Measurements from ENCODE around the gene CLCN2. TPM values are rescaled to one million over a fixed set of nuclear protein-coding genes. Genes with fewer than 3 reads are reported as not detected.

CLCN2 gene
- total and polyA plus RNA-seq, 2 donors: 0.85 to 7.0 TPM

DNA sequence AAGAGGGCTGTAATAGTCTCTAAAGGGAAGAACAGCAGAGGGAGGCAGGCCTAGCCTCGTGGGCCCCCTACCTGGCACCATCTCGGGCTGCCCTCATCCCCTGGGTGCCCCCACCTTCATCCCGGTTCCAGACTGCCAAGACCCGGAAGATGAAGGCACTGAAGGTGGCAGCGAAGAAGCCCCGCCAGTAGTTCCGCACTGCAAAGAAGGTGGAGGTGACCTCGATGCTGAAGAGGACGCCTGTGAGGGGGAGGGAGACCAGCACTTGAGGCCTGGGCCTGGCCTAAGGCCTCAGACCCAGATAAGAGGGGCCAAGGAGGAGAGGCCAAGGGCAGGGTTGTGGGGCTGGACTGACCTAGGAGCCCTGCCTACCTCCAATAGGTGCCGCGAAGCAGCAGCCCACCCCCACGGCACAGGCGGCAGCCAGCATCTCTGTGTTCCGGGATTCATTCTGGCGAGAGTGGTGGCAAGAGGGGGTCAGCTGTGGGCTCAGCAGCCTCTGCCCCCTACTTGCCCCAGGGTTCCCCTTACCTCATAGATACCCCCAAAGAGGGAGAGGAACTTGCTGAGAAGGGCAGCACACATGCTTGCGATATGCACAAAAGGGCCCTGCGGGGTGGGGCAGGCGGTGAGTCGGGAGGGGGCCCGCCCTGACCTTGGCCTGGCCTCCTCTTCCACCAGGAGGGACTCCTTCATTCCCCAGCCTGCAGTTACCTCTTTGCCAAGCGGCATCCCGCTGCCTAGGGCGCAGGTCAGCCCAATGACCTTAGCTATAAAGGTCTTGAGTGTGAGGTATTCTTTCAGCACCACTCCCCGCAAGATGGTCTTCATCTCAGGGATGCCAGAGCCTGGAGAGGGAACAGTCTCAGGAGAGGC lies 3.9 kb downstream of the CLCN2 start:
- Histone ChIP-seq H3K4me1 (ENCODE audit: control insufficient read depth in 2 of 2, insufficient read depth in 2 of 2, low read length in 2 of 2) (peaks cover 9 to 11% of the 10 kb centered on the region in 2 donors), H3K27ac (ENCODE audit: low read depth in 1 of 2, low read length in 1 of 2) (no peak overlapping the region), H3K9me3 (ENCODE audit: control insufficient read depth in 2 of 2, insufficient read depth in 1 of 2, low read length in 1 of 2) (peaks cover 0 to 3% of the 10 kb centered on the region in 2 donors), H3K27me3 (ENCODE audit: control insufficient read depth in 2 of 2, insufficient read depth in 1 of 2, low read length in 1 of 2) (peaks cover 7 to 40% of the 10 kb centered on the region in 2 donors), H3K4me3 (ENCODE audit: low read length in 2 of 2) (no peak overlapping the region), H3K36me3 (ENCODE audit: control insufficient read depth in 2 of 2, insufficient read depth in 2 of 2, low read length in 1 of 2) (peaks cover 0 to under 1% of the 10 kb centered on the region in 2 donors)
- 96% methylated on average over 24 of the region's 24 CpGs for WGBS
- no peak for DNase-seq (ENCODE audit: low read depth in 6 of 9, low spot score in 9 of 9)

DNA sequence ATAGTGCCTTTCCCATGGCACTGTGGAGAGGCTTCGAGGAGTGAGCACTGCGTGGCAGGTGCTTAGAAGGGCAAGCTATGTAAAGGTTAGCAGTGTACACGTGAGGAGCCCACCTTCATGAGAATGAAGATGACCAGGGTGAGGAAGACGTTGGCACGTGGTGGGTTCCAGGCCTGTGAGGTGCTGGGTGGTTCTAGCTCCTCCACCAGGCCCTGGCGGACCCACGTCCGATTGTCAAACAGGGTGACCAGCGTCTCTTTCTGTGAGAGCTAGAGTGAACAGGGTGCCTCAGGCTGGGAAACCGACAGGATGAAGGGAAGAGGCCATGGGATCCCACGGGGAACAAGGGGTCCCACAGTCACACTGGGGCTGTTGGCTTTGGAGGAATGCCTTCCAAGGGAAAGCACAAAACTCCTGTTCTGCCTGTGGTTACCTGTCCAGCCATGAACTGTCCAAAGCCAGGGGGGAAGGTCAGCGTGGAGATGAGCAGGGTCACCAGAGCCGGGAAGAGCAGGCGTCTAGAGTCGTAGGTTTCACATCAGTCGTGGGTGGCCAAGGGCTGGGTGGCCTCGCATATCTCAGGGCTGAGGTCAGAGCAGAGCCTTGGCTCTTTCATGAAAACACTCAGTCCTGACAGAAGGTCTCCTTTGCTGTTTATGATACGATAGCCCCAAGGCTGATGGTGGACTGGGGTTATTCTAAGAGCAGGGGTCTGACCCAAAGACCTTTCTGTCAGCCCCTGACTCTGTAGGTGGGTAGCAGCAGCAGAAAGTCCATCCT lies 6.0 kb downstream of the CLCN2 start:
- DNase-seq (ENCODE audit: low read depth in 6 of 9, low spot score in 9 of 9): no peak
- no peak overlapping the region for H3K4me3 ChIP-seq (ENCODE audit: low read length in 2 of 2)
- no peak overlapping the region for H3K27ac ChIP-seq (ENCODE audit: low read depth in 1 of 2, low read length in 1 of 2)
- 96% methylated on average over 18 of the region's 18 CpGs for WGBS
- H3K9me3 ChIP-seq (ENCODE audit: control insufficient read depth in 2 of 2, insufficient read depth in 1 of 2, low read length in 1 of 2): peaks cover 0 to 3% of the 10 kb centered on the region in 2 donors
- peaks cover 0 to 22% of the 10 kb centered on the region in 2 donors for H3K27me3 ChIP-seq (ENCODE audit: control insufficient read depth in 2 of 2, insufficient read depth in 1 of 2, low read length in 1 of 2)
- H3K36me3 ChIP-seq (ENCODE audit: control insufficient read depth in 2 of 2, insufficient read depth in 2 of 2, low read length in 1 of 2): peaks cover 0 to 3% of the 10 kb centered on the region in 2 donors
- H3K4me1 ChIP-seq (ENCODE audit: control insufficient read depth in 2 of 2, insufficient read depth in 2 of 2, low read length in 2 of 2): no peaks in the 10 kb centered on the region

DNA sequence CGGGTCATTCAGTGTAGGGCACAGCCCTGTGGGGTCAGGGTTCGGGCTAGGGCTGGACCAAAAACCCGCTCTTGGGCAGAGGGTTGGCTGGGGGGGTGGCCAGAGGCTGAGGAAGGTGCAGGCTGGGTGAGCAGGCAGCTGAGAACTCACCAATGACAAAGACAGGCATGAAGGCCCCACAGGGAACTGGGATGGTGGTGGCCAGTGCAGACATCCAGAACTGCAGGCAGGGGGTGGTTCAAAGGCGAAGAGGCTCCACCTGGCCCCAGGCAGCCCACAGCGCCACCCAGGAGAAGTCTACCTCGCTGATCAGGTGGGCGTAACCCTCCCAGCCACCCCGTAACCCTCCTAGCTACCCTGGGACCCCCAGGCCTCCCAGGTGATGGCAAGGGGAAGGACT lies 6.7 kb downstream of the CLCN2 start:
- Histone ChIP-seq H3K4me1 (ENCODE audit: control insufficient read depth in 2 of 2, insufficient read depth in 2 of 2, low read length in 2 of 2) (no peaks in the 10 kb centered on the region), H3K27me3 (ENCODE audit: control insufficient read depth in 2 of 2, insufficient read depth in 1 of 2, low read length in 1 of 2) (peaks cover 0 to 17% of the 10 kb centered on the region in 2 donors), H3K4me3 (ENCODE audit: low read length in 2 of 2) (no peak overlapping the region), H3K27ac (ENCODE audit: low read depth in 1 of 2, low read length in 1 of 2) (no peak overlapping the region), H3K9me3 (ENCODE audit: control insufficient read depth in 2 of 2, insufficient read depth in 1 of 2, low read length in 1 of 2) (peaks cover 0 to 3% of the 10 kb centered on the region in 2 donors), H3K36me3 (ENCODE audit: control insufficient read depth in 2 of 2, insufficient read depth in 2 of 2, low read length in 1 of 2) (peaks cover 0 to 3% of the 10 kb centered on the region in 2 donors)
- no peak for DNase-seq (ENCODE audit: low read depth in 6 of 9, low spot score in 9 of 9)
- WGBS: 87% methylated on average over 8 of the region's 8 CpGs

DNA sequence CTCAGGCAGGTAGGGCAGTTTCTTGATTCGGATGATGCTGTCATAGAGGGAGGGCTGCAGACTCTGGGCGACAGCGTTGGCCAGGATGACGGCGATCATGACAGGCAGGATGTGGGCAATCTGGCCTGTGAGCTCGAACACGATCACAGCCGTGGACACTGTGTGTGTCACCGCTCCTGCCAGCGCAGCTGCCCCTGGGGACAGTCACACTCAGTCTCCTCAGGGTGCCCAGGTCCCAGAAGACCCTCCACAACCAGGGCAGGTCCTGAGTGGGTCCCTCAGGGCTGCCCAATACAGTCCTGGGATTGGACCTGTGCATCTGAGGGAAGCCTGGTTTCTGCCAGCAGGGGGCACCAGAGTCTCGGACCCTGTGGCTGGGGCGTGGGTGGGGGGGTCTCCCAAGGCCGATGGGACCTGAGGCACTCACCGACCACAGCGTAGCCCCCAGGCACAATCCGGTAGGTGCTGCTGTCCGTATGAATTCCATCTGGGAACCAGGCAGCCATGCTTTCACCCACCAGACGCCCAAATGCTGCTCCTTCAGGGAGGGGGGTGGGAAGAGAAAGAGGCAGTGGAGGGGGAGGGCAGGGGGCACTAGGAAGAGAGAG lies 7.2 kb downstream of the CLCN2 start:
- 63% methylated on average over 18 of the region's 18 CpGs for WGBS
- Histone ChIP-seq H3K4me3 (ENCODE audit: low read length in 2 of 2) (no peak overlapping the region), H3K4me1 (ENCODE audit: control insufficient read depth in 2 of 2, insufficient read depth in 2 of 2, low read length in 2 of 2) (no peaks in the 10 kb centered on the region), H3K27ac (ENCODE audit: low read depth in 1 of 2, low read length in 1 of 2) (no peak overlapping the region), H3K27me3 (ENCODE audit: control insufficient read depth in 2 of 2, insufficient read depth in 1 of 2, low read length in 1 of 2) (peaks cover 0 to 11% of the 10 kb centered on the region in 2 donors), H3K36me3 (ENCODE audit: control insufficient read depth in 2 of 2, insufficient read depth in 2 of 2, low read length in 1 of 2) (peaks cover 0 to 3% of the 10 kb centered on the region in 2 donors), H3K9me3 (ENCODE audit: control insufficient read depth in 2 of 2, insufficient read depth in 1 of 2, low read length in 1 of 2) (peaks cover 0 to 3% of the 10 kb centered on the region in 2 donors)
- peak in 3 of 9 donors; percentile 35 to 56 (median 53) for DNase-seq (ENCODE audit: low read depth in 6 of 9, low spot score in 9 of 9)

DNA sequence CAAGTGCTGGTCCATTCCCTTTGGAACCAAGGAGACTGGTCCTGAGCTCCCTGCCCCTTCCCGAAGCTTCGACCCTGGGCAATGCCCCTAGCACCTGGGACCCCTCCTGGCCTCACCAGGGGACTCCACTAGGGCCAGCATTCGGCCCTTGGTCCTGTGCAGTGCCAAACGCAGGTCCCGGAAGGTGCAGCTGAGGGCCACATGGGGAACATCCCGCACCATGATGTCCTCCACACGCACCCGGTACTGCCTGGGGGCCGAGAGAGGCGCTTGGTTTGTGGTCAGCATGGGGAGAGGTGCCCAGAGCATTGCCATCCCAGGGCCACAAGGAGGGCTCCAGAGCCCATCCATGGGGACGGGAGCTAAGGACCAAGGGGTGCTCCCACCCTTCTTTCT lies 7.9 kb downstream of the CLCN2 start:
- peaks cover 0 to 6% of the 10 kb centered on the region in 2 donors for H3K27me3 ChIP-seq (ENCODE audit: control insufficient read depth in 2 of 2, insufficient read depth in 1 of 2, low read length in 1 of 2)
- no peak for DNase-seq (ENCODE audit: low read depth in 6 of 9, low spot score in 9 of 9)
- no peaks in the 10 kb centered on the region for H3K4me1 ChIP-seq (ENCODE audit: control insufficient read depth in 2 of 2, insufficient read depth in 2 of 2, low read length in 2 of 2)
- H3K9me3 ChIP-seq (ENCODE audit: control insufficient read depth in 2 of 2, insufficient read depth in 1 of 2, low read length in 1 of 2): peaks cover 0 to 3% of the 10 kb centered on the region in 2 donors
- 97% methylated on average over 11 of the region's 11 CpGs for WGBS
- H3K36me3 ChIP-seq (ENCODE audit: control insufficient read depth in 2 of 2, insufficient read depth in 2 of 2, low read length in 1 of 2): peaks cover 0 to 3% of the 10 kb centered on the region in 2 donors
- H3K4me3 ChIP-seq (ENCODE audit: low read length in 2 of 2): no peak overlapping the region
- H3K27ac ChIP-seq (ENCODE audit: low read depth in 1 of 2, low read length in 1 of 2): no peak overlapping the region

DNA sequence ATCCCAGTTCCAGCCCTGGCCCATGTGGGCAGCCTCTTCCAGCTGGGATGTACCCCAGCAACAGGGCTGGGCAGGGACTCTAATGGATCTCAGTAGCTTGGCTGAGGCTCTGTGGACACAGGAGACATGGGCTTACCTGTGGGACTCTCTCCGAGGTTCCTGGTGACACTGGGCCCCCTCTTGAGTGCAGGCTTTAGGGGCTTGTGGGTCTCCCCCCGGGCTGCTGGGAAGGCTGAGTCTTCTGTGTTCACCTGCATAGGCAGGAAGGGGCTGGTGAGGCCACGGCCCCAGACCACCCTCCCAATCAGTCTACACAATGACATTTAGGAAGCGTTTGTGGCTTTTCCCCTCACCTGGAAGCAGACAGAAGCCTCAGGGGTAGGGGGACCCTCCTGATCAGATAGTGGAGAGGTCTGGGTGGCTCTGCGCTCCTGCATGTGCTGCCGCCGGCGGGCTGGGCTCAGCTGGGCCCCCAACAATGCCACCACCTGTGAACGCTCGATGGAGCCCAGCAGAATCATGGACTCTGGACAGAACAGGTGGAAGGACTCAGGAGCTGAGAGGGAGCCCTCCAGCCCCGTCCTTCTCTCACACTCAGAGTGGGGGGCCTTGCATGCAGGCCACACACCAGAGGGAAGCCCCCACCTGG lies 8.4 kb downstream of the CLCN2 start:
- Histone ChIP-seq H3K4me1 (ENCODE audit: control insufficient read depth in 2 of 2, insufficient read depth in 2 of 2, low read length in 2 of 2) (no peaks in the 10 kb centered on the region), H3K9me3 (ENCODE audit: control insufficient read depth in 2 of 2, insufficient read depth in 1 of 2, low read length in 1 of 2) (peaks cover 0 to 3% of the 10 kb centered on the region in 2 donors), H3K27ac (ENCODE audit: low read depth in 1 of 2, low read length in 1 of 2) (no peak overlapping the region), H3K4me3 (ENCODE audit: low read length in 2 of 2) (no peak overlapping the region), H3K36me3 (ENCODE audit: control insufficient read depth in 2 of 2, insufficient read depth in 2 of 2, low read length in 1 of 2) (peaks cover 0 to 3% of the 10 kb centered on the region in 2 donors), H3K27me3 (ENCODE audit: control insufficient read depth in 2 of 2, insufficient read depth in 1 of 2, low read length in 1 of 2) (peaks cover 0 to 3% of the 10 kb centered on the region in 2 donors)
- no peak for DNase-seq (ENCODE audit: low read depth in 6 of 9, low spot score in 9 of 9)
- WGBS: 91% methylated on average over 11 of the region's 11 CpGs

DNA sequence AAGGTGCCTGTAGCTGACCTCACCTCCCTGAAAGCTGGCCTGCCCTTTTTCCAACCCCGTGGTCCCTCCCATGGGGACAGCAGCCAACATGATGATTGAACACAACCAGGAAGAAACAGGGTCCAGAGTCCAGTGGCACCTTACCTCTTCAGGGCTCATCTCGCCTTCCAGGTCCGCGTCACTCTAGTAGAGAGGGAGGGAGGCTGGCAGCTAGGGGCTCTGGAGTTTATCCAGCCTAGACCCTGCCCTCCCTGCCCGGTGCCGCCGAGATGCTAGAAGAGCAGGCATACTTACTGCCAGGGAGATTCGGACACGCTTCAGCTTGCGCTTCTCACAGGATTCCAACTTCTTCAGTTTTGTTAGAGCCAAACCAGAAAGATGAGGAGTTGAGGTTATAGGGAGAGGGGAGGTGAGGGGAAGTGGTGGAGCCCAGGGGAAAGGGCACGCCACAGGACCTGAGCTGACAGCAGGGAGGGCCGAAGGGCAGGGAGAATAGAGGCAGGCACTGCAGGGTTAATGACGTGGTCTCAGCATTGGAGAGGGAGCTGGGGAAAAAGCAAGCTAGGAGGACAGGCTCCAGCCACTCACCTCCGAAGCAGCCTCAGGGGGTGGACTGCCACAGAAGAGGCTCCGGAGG lies 9.1 kb downstream of the CLCN2 start:
- peaks cover 0 to 3% of the 10 kb centered on the region in 2 donors for H3K36me3 ChIP-seq (ENCODE audit: control insufficient read depth in 2 of 2, insufficient read depth in 2 of 2, low read length in 1 of 2)
- 93% methylated on average over 15 of the region's 15 CpGs for WGBS
- no peak overlapping the region for H3K4me3 ChIP-seq (ENCODE audit: low read length in 2 of 2)
- no peak for DNase-seq (ENCODE audit: low read depth in 6 of 9, low spot score in 9 of 9)
- no peaks in the 10 kb centered on the region for H3K4me1 ChIP-seq (ENCODE audit: control insufficient read depth in 2 of 2, insufficient read depth in 2 of 2, low read length in 2 of 2)
- H3K27ac ChIP-seq (ENCODE audit: low read depth in 1 of 2, low read length in 1 of 2): no peak overlapping the region
- no peaks in the 10 kb centered on the region for H3K27me3 ChIP-seq (ENCODE audit: control insufficient read depth in 2 of 2, insufficient read depth in 1 of 2, low read length in 1 of 2)
- no peaks in the 10 kb centered on the region for H3K9me3 ChIP-seq (ENCODE audit: control insufficient read depth in 2 of 2, insufficient read depth in 1 of 2, low read length in 1 of 2)

DNA sequence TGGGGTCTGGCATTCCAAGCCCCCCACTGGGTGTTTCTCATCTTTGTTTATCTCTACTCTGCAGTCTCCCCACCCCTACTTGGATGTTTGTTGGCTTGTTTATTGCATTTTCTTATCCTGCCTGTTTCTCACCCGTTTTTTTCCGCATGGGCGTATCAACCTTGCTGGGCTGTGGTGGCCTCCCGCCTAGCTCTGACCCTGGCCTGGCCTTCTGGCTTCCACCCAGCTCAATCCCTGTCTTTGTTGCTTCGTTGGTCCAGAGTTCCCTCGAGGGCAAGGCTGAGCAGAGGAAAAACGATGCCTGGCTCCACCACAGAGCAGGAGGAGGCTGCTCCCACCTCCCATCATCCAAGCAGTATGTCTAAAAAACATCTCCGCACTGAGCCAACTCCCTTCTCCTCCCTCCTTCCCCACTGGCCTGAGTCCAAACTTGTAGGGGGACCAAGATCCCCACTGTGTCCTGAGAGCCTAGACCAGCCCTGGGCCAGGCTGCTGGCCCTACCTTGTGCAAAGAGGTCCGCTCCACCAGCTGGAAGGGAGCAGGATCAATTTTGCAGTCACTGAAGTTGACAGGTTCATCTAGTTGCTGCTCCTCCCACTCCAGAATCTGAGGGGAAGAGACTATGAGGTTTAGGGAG lies 9.8 kb downstream of the CLCN2 start:
- no peak overlapping the region for H3K4me3 ChIP-seq (ENCODE audit: low read length in 2 of 2)

More for the DNA sequence above, 9.8 kb downstream of the CLCN2 start:
- Histone ChIP-seq H3K27ac (ENCODE audit: low read depth in 1 of 2, low read length in 1 of 2) (no peak overlapping the region), H3K36me3 (ENCODE audit: control insufficient read depth in 2 of 2, insufficient read depth in 2 of 2, low read length in 1 of 2) (peaks cover 0 to 3% of the 10 kb centered on the region in 2 donors), H3K9me3 (ENCODE audit: control insufficient read depth in 2 of 2, insufficient read depth in 1 of 2, low read length in 1 of 2) (no peaks in the 10 kb centered on the region), H3K27me3 (ENCODE audit: control insufficient read depth in 2 of 2, insufficient read depth in 1 of 2, low read length in 1 of 2) (no peaks in the 10 kb centered on the region), H3K4me1 (ENCODE audit: control insufficient read depth in 2 of 2, insufficient read depth in 2 of 2, low read length in 2 of 2) (no peaks in the 10 kb centered on the region)
- 93% methylated on average over 9 of the region's 9 CpGs for WGBS
- no peak for DNase-seq (ENCODE audit: low read depth in 6 of 9, low spot score in 9 of 9)
